ENCODE measurements around the gene TMEM129. TPM values are rescaled to one million over a fixed set of nuclear protein-coding genes. Genes with fewer than 3 reads are reported as not detected.

Gene TMEM129
- polyA plus RNA-seq, 1 donor from 2014 or later = 42.1 TPM

DNA sequence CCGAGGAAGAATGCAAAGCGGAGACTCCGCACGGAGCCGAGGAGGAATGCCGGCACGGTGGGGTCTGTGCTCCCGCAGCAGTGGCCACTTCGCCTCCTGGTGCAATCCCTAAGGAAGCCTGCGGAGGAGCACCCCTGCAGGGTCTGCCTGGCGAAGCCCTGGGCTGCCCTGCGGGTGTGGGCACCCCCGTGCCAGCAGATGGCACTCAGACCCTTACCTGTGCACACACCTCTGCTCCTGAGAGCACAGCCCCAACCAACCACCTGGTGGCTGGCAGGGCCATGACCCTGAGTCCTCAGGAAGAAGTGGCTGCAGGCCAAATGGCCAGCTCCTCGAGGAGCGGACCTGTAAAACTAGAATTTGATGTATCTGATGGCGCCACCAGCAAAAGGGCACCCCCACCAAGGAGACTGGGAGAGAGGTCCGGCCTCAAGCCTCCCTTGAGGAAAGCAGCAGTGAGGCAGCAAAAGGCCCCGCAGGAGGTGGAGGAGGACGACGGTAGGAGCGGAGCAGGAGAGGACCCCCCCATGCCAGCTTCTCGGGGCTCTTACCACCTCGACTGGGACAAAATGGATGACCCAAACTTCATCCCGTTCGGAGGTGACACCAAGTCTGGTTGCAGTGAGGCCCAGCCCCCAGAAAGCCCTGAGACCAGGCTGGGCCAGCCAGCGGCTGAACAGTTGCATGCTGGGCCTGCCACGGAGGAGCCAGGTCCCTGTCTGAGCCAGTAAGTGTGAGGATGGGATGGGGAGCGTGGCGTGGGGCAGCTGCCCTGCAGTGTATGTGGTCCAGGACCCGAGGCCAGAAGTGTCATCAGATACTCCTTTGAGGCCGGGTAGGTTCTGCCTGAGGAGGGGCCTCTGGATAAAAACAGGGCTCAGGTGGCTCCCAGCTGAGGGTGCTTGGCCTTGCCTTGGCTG, 7.2 kb upstream of the TMEM129 start:
- H3F3A ChIP-seq (ENCODE audit: insufficient read depth, low read length, poor library complexity, severe bottlenecking) = no peaks in the 10 kb centered on the region
- H3K79me2 ChIP-seq (replicated peaks; ENCODE audit: insufficient read depth, low read length) = no peaks in the 10 kb centered on the region
- no peaks in the 10 kb centered on the region for H3K9me2 ChIP-seq (ENCODE audit: insufficient read depth, low read length)
- H3K36me3 ChIP-seq (ENCODE audit: insufficient read depth, low read length) = no peaks in the 10 kb centered on the region
- H3K27me3 ChIP-seq (ENCODE audit: insufficient read depth, low read depth, low read length) = no peaks in the 10 kb centered on the region
- no peak overlapping the region for H2AFZ ChIP-seq (ENCODE audit: low read depth, low read length)
- no peaks in the 10 kb centered on the region for H4K20me1 ChIP-seq (ENCODE audit: insufficient read depth)
- H3K4me3 ChIP-seq (ENCODE audit: low read length) = no peak overlapping the region
- H3K4me2 ChIP-seq (ENCODE audit: low read length) = no peak overlapping the region
- TF ChIP-seq RAD21 (conservative IDR thresholded peaks at IDR 0.05) (no peak), EZH2 (IDR thresholded peaks at IDR 0.05; ENCODE audit: borderline replicate concordance, insufficient read depth, low read length, poor library complexity, severe bottlenecking) (no peak), SMC3 (conservative IDR thresholded peaks at IDR 0.05; ENCODE audit: poor library complexity) (no peak), MXI1 (conservative IDR thresholded peaks at IDR 0.05; ENCODE audit: poor library complexity, severe bottlenecking) (no peak), TAF1 (IDR thresholded peaks at IDR 0.05; ENCODE audit: low read depth) (no peak), POLR2AphosphoS5 (IDR thresholded peaks at IDR 0.05) (no peak), CTCF (IDR thresholded peaks at IDR 0.05; ENCODE audit: poor library complexity, severe bottlenecking) (no peak), EP300 (conservative IDR thresholded peaks at IDR 0.05; ENCODE audit: poor library complexity, severe bottlenecking) (no peak)
- TF ChIP-seq, protein P1, sequence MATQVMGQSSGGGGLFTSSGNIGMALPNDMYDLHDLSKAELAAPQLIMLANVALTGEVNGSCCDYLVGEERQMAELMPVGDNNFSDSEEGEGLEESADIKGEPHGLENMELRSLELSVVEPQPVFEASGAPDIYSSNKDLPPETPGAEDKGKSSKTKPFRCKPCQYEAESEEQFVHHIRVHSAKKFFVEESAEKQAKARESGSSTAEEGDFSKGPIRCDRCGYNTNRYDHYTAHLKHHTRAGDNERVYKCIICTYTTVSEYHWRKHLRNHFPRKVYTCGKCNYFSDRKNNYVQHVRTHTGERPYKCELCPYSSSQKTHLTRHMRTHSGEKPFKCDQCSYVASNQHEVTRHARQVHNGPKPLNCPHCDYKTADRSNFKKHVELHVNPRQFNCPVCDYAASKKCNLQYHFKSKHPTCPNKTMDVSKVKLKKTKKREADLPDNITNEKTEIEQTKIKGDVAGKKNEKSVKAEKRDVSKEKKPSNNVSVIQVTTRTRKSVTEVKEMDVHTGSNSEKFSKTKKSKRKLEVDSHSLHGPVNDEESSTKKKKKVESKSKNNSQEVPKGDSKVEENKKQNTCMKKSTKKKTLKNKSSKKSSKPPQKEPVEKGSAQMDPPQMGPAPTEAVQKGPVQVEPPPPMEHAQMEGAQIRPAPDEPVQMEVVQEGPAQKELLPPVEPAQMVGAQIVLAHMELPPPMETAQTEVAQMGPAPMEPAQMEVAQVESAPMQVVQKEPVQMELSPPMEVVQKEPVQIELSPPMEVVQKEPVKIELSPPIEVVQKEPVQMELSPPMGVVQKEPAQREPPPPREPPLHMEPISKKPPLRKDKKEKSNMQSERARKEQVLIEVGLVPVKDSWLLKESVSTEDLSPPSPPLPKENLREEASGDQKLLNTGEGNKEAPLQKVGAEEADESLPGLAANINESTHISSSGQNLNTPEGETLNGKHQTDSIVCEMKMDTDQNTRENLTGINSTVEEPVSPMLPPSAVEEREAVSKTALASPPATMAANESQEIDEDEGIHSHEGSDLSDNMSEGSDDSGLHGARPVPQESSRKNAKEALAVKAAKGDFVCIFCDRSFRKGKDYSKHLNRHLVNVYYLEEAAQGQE (IDR thresholded peaks at IDR 0.05; ENCODE audit: borderline replicate concordance) = no peak
- no peak overlapping the region for H3K27ac ChIP-seq (ENCODE audit: low read length)
- H3K9ac ChIP-seq (ENCODE audit: low read length) = no peak overlapping the region
- no peaks in the 10 kb centered on the region for H3K9me3 ChIP-seq (ENCODE audit: low read length)

DNA sequence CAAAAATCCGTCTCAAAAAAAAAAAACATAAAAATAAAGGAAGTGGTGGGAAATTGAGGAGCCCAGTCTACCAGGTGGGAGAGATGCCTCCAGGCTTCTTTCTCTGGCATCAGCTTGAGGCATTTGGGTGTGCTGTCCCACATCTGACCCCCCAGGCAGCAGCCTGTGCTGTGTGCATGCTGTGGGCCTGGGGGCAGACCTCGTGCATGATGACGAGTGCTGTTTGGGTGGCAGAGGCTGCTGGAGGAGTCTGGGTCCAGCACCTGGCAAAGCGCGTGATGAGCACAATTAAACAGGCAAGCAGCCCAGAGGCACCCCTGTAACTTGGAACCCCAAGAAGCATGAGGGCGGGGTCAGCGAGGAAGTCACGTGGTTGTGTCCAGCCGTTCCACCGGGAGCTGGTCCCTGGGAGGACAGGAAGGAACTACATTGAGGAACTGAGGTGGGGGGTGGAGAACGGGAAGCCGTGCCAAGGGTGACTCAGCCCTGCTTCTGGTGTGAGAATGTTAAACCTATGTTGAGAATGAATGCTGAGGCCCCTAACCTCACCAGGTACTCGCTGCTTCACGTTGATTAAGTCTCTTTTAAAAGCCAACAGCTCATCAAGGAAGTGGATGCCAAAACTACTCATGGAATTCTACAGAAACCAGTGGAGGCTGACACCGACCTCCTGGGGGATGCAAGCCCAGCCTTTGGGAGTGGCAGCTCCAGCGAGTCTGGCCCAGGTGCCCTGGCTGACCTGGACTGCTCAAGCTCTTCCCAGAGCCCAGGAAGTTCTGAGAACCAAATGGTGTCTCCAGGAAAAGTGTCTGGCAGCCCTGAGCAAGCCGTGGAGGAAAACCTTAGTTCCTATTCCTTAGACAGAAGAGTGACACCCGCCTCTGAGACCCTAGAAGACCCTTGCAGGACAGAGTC, 6.3 kb upstream of the TMEM129 start:
- H3K9ac ChIP-seq (ENCODE audit: low read length) = no peak overlapping the region
- no peak overlapping the region for H3K4me2 ChIP-seq (ENCODE audit: low read length)
- H3K27ac ChIP-seq (ENCODE audit: low read length) = no peak overlapping the region
- H3K9me2 ChIP-seq (ENCODE audit: insufficient read depth, low read length) = no peaks in the 10 kb centered on the region
- H3F3A ChIP-seq (ENCODE audit: insufficient read depth, low read length, poor library complexity, severe bottlenecking) = no peaks in the 10 kb centered on the region
- H3K9me3 ChIP-seq (ENCODE audit: low read length) = no peaks in the 10 kb centered on the region
- no peak overlapping the region for H2AFZ ChIP-seq (ENCODE audit: low read depth, low read length)
- no peak overlapping the region for H3K4me3 ChIP-seq (ENCODE audit: low read length)
- H3K79me2 ChIP-seq (replicated peaks; ENCODE audit: insufficient read depth, low read length) = peaks cover 6% of the 10 kb centered on the region
- H3K27me3 ChIP-seq (ENCODE audit: insufficient read depth, low read depth, low read length) = no peaks in the 10 kb centered on the region
- TF ChIP-seq EP300 (conservative IDR thresholded peaks at IDR 0.05; ENCODE audit: poor library complexity, severe bottlenecking) = no peak
- TF ChIP-seq CTCF (IDR thresholded peaks at IDR 0.05; ENCODE audit: poor library complexity, severe bottlenecking) = no peak
- TF ChIP-seq, protein P1 (IDR thresholded peaks at IDR 0.05; ENCODE audit: borderline replicate concordance) = no peak
- TF ChIP-seq RAD21 (conservative IDR thresholded peaks at IDR 0.05) = no peak
- no peak for TF ChIP-seq MXI1 (conservative IDR thresholded peaks at IDR 0.05; ENCODE audit: poor library complexity, severe bottlenecking)
- no peak for TF ChIP-seq TAF1 (IDR thresholded peaks at IDR 0.05; ENCODE audit: low read depth)
- TF ChIP-seq POLR2AphosphoS5 (IDR thresholded peaks at IDR 0.05) = no peak
- TF ChIP-seq EZH2 (IDR thresholded peaks at IDR 0.05; ENCODE audit: borderline replicate concordance, insufficient read depth, low read length, poor library complexity, severe bottlenecking) = no peak
- no peak for TF ChIP-seq SMC3 (conservative IDR thresholded peaks at IDR 0.05; ENCODE audit: poor library complexity)
- H3K36me3 ChIP-seq (ENCODE audit: insufficient read depth, low read length) = no peaks in the 10 kb centered on the region
- H4K20me1 ChIP-seq (ENCODE audit: insufficient read depth) = no peaks in the 10 kb centered on the region
